ENCODE measurements around the gene MFSD6.

MFSD6 gene

DNA sequence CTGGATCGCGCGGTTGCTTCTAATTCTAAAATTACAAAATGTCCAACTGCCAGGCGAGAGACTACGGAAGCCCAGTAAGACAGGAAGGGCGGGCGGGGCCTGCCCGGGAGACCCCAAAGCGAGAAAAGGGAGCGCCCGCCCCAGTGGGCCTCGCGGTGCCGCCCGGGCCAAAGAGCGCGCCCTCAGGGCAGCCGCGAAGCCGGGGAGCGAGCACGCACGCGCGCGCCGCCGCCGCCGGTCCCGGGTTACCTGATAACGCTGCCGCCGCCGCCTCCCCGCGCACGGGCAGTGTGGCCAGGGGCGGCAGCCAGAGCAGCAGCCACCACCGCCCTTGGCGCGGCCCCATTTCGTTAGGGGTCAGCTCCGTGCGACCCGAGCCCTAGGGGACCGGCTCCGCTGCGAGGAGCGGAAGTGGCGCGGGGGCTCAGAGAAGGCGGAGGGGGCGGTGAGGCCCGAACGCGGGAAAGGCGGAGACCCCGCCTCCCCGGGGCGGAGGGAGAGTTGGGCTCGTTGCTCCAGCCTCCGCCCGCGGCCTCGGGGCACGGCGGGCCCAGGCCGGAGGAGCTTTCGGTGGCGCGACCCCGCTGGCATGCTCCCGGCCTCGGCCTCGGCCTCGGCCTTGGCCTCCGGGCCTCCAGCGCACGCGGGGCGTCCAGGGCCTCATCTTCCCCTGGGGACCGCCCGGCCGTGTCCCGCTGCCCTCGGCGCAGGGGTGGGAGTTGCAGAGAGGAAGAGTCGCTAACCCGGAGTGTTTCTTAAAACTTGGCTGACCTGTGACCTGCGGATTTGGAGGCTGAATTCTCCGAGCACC, 126.4 kb downstream of the MFSD6 start, which contains the start of gene NEMP2:
Gene NEMP2, minus strand, starts transcription at position 413 of the 811 bp plus-strand sequence. Its CDS starts 67 bp downstream, at position 346.
- intact Hi-C loops (cut with DNase I), result loop anchor here (2.0 kb wide), 1 partner anchor 114 kb away; the partner anchor contains the start of gene NAB1
- peak; percentile 28 to 91 (median 78) for DNase-seq

DNA sequence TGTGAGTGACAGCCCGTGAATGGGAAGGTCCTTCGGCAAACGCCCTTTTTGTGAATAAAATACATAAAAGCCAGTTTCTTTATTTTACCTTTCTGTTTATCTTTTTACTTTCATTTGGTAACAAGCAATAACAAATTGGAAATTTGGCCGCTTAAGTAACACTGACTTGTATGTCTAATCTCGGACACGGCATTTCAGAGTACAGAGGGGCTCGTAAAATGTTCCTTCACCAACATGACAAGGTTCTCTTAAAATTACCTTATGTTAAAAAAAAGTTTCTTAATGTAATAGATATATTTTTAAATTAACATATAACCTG, 126.9 kb downstream of the MFSD6 start:
- intact Hi-C loops (cut with DNase I), result loop anchor here (2.0 kb wide), 1 partner anchor 114 kb away; the partner anchor contains the start of gene NAB1
- no peak for DNase-seq

DNA sequence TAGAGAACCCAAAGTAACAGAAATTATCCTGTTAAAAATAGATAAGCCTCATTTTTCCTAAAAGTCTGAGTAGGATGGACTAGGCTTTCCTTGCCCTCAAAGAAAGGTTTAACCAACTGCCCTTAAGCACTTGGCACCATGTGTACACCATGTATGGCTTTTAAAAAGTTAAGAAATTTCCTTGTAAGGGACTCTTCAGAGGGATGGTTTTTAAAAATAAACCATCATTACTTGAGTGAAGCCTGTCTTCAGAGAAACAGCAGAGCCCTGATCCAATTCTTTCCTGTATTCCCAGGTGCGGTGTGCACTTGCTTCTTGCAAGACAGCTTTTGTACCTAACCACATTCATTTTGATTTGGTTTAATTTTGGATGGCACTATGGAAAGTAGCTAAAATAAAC, 127.4 kb downstream of the MFSD6 start:
- DNase-seq, result no peak
- intact Hi-C loops (cut with DNase I), result loop anchor here (2.0 kb wide), 1 partner anchor 113 kb away; the partner anchor contains the start of gene NAB1

DNA sequence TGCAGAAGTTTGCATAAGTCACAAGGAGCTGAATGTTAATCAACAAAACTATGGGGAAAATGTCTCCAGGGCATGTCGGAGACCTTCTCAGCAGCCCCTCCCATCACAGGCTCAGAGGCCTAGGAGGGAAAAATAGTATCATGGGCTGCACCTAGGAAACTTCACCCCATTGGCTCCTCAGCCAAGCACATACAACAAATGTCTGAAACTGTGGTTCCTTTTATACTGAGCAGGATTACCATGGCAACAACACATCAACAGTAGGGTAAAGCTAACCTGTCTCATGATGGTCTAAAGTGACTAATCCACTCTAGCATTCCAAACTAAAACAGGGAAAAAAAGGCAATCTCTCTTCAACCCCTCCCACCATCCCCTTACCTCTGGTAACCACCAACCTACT, 129.6 kb downstream of the MFSD6 start:
- DNase-seq, result no peak
- intact Hi-C loops (cut with DNase I), result no loop called here

DNA sequence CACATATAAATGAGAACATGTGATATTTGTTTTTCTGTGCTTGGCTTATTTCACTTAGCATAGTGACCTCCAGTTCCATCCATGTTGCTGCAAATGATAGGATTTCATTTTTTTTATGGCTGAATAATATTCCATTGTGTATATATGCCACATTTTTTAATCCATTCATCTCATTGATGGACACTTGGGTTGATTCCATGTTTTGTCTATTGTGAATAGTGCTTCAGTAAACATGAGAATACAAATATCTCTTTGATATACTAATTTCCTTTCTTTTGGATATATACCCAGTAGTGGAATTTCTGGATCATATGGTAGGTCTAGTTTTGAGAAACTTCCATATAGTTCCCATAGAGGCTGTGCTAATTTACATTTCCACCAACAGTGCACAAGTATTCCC, 130.0 kb downstream of the MFSD6 start:
- intact Hi-C loops (cut with DNase I), result no loop called here

DNA sequence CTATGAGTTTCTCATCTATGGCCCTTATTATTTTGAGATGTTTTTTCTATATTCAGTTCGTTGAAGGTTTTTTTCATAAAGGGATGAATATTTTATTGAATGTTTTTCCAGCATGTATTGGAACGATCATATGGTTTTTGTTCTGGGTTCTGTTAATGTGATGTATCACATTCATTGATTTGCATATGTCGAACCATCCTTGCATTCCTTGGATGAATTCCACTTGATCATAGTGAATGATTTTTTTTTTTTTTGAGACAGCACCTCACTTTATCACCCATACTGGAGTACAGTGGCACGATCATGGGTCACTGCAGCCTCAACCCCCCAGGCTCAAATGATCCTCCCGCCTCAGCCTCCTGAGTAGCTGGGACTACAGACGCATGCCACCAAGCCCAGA, 131.9 kb downstream of the MFSD6 start:
- intact Hi-C loops (cut with DNase I), result no loop called here
- DNase-seq, result no peak

More for the DNA sequence above, 130.0 kb downstream of the MFSD6 start:
- DNase-seq, result no peak

DNA sequence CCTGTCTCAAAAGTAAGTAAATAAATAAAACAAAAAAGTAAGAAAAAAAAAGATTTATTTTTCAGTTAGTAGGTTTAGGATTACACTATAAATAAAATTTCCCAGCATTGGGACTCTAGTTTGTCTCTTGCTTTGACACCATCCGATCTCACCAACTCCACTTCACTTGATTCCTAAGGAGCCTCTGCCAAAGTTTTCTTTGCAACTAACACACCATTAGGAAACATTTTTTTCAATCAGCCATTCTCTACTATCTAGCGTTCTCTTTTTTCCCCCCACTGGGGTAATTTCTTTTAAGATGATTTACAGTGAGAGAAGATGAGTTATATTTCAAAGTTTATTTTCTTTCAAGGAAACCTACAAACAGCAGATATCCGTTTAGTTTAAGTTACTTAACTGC, 136.9 kb downstream of the MFSD6 start:
- DNase-seq, result no peak
- intact Hi-C loops (cut with DNase I), result no loop called here

DNA sequence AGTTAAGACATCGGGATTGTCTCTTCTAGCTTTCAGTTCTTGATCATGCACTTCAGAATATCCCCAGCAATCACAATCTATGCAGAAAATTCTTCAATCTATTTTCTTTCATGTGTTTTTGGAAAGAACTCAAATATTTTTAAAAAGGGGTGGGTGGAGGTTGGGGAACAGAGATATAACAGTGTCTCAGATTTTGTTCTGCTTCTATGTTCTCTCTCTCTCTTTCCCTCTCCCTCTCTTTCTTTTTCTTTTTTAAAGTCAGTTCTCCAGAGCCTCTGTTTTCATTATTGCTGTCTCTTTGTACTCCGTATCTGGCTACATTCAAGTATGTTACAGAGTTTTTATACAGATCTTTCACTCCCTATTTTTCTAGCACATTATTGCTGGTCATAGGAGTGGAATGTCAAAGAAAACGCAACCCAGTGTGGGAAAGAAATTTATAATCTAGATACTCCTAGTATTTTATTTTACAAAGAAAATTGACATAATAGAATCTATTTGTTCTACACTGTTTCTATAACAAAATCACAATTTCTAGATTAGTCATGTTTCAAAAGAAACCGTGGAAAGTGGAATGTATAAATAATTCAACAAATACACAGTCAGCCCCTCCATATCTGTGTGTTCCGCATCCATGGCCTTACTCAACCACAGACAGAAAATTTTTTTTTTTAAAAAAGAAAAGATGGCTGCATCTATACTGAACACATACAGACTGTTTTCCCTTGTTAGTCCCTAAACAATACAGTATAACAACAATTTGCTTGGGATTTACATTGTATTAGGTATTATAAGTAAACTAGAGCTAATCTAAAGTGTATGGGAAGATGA, 137.6 kb downstream of the MFSD6 start:
- no peak for DNase-seq

DNA sequence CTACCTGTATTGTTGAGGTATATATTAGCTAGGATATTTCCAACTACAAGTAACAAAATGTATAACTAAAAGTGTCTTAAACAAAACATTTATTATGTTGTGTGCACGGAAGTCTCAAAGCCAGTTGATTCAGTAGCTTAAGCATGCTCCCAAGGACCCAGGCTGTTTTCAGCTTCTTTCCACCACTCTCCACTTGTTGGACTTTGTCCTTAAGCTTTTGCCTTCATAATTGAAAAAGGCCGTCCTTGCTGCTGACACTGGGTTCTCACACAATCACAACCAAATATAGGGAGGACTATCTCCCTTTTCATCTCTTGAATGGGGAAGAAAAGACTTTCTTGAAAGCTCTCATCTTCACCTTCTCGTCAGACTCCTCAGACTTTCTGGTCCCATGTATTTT, 138.6 kb downstream of the MFSD6 start:
- intact Hi-C loops (cut with DNase I), result no loop called here
- DNase-seq, result no peak

More for the DNA sequence above, 137.6 kb downstream of the MFSD6 start:
- intact Hi-C loops (cut with DNase I), result no loop called here

DNA sequence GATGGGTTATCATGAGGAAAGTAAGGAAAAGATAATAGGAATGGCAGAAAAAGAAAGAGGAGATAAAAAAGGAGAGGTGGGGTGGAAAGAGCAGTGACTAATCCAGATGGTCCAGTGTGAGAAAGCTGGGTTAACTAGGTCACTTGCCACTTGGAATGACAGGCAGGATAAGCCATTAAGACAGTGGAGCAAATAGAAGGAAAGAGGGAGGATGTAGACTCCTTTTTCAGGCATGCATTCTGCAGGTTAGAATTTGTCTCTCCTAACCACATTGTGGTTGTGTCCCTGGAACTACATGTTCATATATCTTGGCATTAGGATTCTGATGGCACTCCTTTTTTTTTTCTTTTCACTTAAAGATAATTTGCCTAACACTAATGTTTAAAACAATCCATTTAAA, 139.7 kb downstream of the MFSD6 start:
- DNase-seq, result no peak
- intact Hi-C loops (cut with DNase I), result no loop called here

DNA sequence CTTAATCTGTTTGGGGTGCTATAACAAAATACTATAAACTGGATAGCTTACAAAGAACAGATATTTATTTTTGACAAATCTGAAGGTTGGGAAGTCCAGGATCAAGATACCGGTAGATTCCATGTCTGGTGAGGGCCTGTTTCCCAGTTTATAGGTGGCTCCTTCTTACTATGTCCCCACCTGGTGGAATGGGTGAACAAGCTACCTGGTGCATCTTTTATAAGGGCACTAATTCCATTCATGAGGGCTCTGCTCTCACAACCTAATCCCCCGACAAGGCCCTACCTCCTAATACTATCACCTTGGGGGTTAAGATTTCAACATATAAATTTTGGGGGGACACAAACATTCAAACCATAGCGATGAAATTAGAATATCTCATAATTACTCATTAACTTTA, 142.0 kb downstream of the MFSD6 start:
- intact Hi-C loops (cut with DNase I), result no loop called here
- no peak for DNase-seq

Data from head of caudate nucleus (tissue), 42 donors.